ENCODE results near the gene BFSP1.
A peak's percentile ranks its signal among the peaks of the same experiment; 100 is the strongest.

The BFSP1 gene

GRCh38 chr20:17557675-17558006 lies 26.5 kb upstream of the BFSP1 start:
- no peak for DNase-seq (ENCODE audit: low read depth)

- no peak for DNase-seq (ENCODE audit: low read depth)
Observed at GRCh38 chr20:17556837-17557674, 25.9 kb upstream of the BFSP1 start.

- no peak for DNase-seq (ENCODE audit: low read depth)
Observed at GRCh38 chr20:17555106-17555505, 23.9 kb upstream of the BFSP1 start.

GRCh38 chr20:17549131-17549530 lies 18.0 kb upstream of the BFSP1 start:
- DNase-seq (ENCODE audit: low read depth): no peak

GRCh38 chr20:17545127-17545526 lies 13.9 kb upstream of the BFSP1 start:
- no peak for DNase-seq (ENCODE audit: low read depth)

- DNase-seq (ENCODE audit: low read depth): no peak
Observed at GRCh38 chr20:17543531-17544131, 12.5 kb upstream of the BFSP1 start.

- no peak for DNase-seq (ENCODE audit: low read depth)
Observed at GRCh38 chr20:17542993-17543412, 11.8 kb upstream of the BFSP1 start.

GRCh38 chr20:17542481-17542880 lies 11.3 kb upstream of the BFSP1 start:
- no peak for DNase-seq (ENCODE audit: low read depth)

- DNase-seq (ENCODE audit: low read depth): no peak
Observed at GRCh38 chr20:17541996-17542395, 10.8 kb upstream of the BFSP1 start.

- no peak for DNase-seq (ENCODE audit: low read depth)
Observed at GRCh38 chr20:17541596-17541995, 10.4 kb upstream of the BFSP1 start.

- no peak for DNase-seq (ENCODE audit: low read depth)
Observed at GRCh38 chr20:17538517-17539170, 7.5 kb upstream of the BFSP1 start.

- no peak for DNase-seq (ENCODE audit: low read depth)
Observed at GRCh38 chr20:17537959-17538358, 6.8 kb upstream of the BFSP1 start.

- peak; percentile 44 for DNase-seq (ENCODE audit: low read depth)
Observed at GRCh38 chr20:17536944-17537444, 5.8 kb upstream of the BFSP1 start.

- no peak for DNase-seq (ENCODE audit: low read depth)
Observed at GRCh38 chr20:17534077-17534476, 2.9 kb upstream of the BFSP1 start.

- no peak for DNase-seq (ENCODE audit: low read depth)
Observed at GRCh38 chr20:17533396-17533795, 2.2 kb upstream of the BFSP1 start.

GRCh38 chr20:17531665-17532025 lies 466 bp upstream of the BFSP1 start:
- DNase-seq (ENCODE audit: low read depth): no peak

- DNase-seq (ENCODE audit: low read depth): no peak
Observed at GRCh38 chr20:17530153-17530552, 1.0 kb downstream of the BFSP1 start.

GRCh38 chr20:17529586-17529985 lies 1.6 kb downstream of the BFSP1 start:
- no peak for DNase-seq (ENCODE audit: low read depth)

GRCh38 chr20:17525650-17526049 lies 5.5 kb downstream of the BFSP1 start:
- no peak for DNase-seq (ENCODE audit: low read depth)

GRCh38 chr20:17525132-17525531 lies 6.0 kb downstream of the BFSP1 start:
- no peak for DNase-seq (ENCODE audit: low read depth)

- no peak for DNase-seq (ENCODE audit: low read depth)
Observed at GRCh38 chr20:17524560-17524959, 6.6 kb downstream of the BFSP1 start.

- DNase-seq (ENCODE audit: low read depth): no peak
Observed at GRCh38 chr20:17523326-17523725, 7.9 kb downstream of the BFSP1 start.

- DNase-seq (ENCODE audit: low read depth): no peak
Observed at GRCh38 chr20:17522528-17522927, 8.7 kb downstream of the BFSP1 start.
